Measurements from ENCODE around the gene CRB1.

Gene CRB1

DNA sequence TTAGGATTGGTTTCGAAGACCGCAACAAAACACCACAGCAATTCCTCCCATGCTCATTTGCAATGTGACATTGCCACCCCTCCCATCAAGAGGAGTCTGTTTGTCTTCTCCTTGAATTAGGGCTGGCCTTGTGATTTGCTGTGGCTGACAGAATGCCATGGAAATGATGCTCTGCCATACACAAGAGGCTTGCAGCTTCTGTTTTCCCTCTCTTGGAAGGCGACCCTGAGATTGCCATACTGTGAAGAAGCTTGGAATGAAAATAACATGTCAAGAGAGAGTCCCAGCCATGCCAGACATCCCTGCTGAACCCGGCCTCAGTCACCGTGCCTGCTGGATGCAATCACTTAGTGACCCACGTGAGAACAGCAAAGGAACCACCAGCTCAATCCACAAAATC, 212.4 kb downstream of the CRB1 start:
- H3K27me3 ChIP-seq (ENCODE audit: insufficient read depth, low read length): no peaks in the 10 kb centered on the region

GRCh38 chr1:197481101-197481500, 213.0 kb downstream of the CRB1 start:
- no peaks in the 10 kb centered on the region for H3K36me3 ChIP-seq (ENCODE audit: insufficient read depth, low read length)
- H3K4me2 ChIP-seq (ENCODE audit: low read length): no peak overlapping the region
- TF ChIP-seq, protein P1, sequence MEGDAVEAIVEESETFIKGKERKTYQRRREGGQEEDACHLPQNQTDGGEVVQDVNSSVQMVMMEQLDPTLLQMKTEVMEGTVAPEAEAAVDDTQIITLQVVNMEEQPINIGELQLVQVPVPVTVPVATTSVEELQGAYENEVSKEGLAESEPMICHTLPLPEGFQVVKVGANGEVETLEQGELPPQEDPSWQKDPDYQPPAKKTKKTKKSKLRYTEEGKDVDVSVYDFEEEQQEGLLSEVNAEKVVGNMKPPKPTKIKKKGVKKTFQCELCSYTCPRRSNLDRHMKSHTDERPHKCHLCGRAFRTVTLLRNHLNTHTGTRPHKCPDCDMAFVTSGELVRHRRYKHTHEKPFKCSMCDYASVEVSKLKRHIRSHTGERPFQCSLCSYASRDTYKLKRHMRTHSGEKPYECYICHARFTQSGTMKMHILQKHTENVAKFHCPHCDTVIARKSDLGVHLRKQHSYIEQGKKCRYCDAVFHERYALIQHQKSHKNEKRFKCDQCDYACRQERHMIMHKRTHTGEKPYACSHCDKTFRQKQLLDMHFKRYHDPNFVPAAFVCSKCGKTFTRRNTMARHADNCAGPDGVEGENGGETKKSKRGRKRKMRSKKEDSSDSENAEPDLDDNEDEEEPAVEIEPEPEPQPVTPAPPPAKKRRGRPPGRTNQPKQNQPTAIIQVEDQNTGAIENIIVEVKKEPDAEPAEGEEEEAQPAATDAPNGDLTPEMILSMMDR (IDR thresholded peaks at IDR 0.05; ENCODE audit: low read length): no peak
- no peak for TF ChIP-seq EZH2 (IDR thresholded peaks at IDR 0.05; ENCODE audit: borderline replicate concordance, low read length)
- no peaks in the 10 kb centered on the region for H3K9me3 ChIP-seq (ENCODE audit: low read length)
- H3K4me3 ChIP-seq (ENCODE audit: low read depth, low read length, poor library complexity, severe bottlenecking): no peak overlapping the region
- no peaks in the 10 kb centered on the region for H3K4me1 ChIP-seq (ENCODE audit: insufficient read depth, low read length, severe bottlenecking)
- no peaks in the 10 kb centered on the region for H3K79me2 ChIP-seq (ENCODE audit: insufficient read depth, low read length)
- no peak overlapping the region for H2AFZ ChIP-seq (ENCODE audit: low read length)
- no peaks in the 10 kb centered on the region for H3K9me2 ChIP-seq (ENCODE audit: low read depth, low read length)
- no peak overlapping the region for H3K27ac ChIP-seq (ENCODE audit: low read depth, low read length, poor library complexity, severe bottlenecking)
- no peaks in the 10 kb centered on the region for H3K27me3 ChIP-seq (ENCODE audit: insufficient read depth, low read length)
- H4K20me1 ChIP-seq (ENCODE audit: insufficient read depth, low read length): no peaks in the 10 kb centered on the region
- no peak overlapping the region for H3K9ac ChIP-seq (ENCODE audit: low read length)
- H3F3A ChIP-seq (ENCODE audit: insufficient read depth, low read length): no peaks in the 10 kb centered on the region

More for the DNA sequence above, 212.4 kb downstream of the CRB1 start:
- H4K20me1 ChIP-seq (ENCODE audit: insufficient read depth, low read length): no peaks in the 10 kb centered on the region
- no peak overlapping the region for H3K4me2 ChIP-seq (ENCODE audit: low read length)
- H3K9ac ChIP-seq (ENCODE audit: low read length): no peak overlapping the region
- H3K36me3 ChIP-seq (ENCODE audit: insufficient read depth, low read length): no peaks in the 10 kb centered on the region
- TF ChIP-seq EZH2 (IDR thresholded peaks at IDR 0.05; ENCODE audit: borderline replicate concordance, low read length): no peak
- TF ChIP-seq, protein P1 (IDR thresholded peaks at IDR 0.05; ENCODE audit: low read length): no peak
- H3K9me2 ChIP-seq (ENCODE audit: low read depth, low read length): no peaks in the 10 kb centered on the region
- H3K9me3 ChIP-seq (ENCODE audit: low read length): no peaks in the 10 kb centered on the region
- no peaks in the 10 kb centered on the region for H3F3A ChIP-seq (ENCODE audit: insufficient read depth, low read length)
- H3K27ac ChIP-seq (ENCODE audit: low read depth, low read length, poor library complexity, severe bottlenecking): no peak overlapping the region
- no peaks in the 10 kb centered on the region for H3K79me2 ChIP-seq (ENCODE audit: insufficient read depth, low read length)
- H3K4me1 ChIP-seq (ENCODE audit: insufficient read depth, low read length, severe bottlenecking): no peaks in the 10 kb centered on the region
- no peak overlapping the region for H3K4me3 ChIP-seq (ENCODE audit: low read depth, low read length, poor library complexity, severe bottlenecking)
- no peak overlapping the region for H2AFZ ChIP-seq (ENCODE audit: low read length)

- Histone ChIP-seq H3K27me3 (ENCODE audit: insufficient read depth, low read length) (no peaks in the 10 kb centered on the region), H3K79me2 (ENCODE audit: insufficient read depth, low read length) (no peaks in the 10 kb centered on the region), H3F3A (ENCODE audit: insufficient read depth, low read length) (no peaks in the 10 kb centered on the region; the same call in 1 of the 2 replicates), H3K4me3 (ENCODE audit: low read depth, low read length, poor library complexity, severe bottlenecking) (no peak overlapping the region), H3K9me3 (ENCODE audit: low read length) (no peaks in the 10 kb centered on the region), H3K4me1 (ENCODE audit: insufficient read depth, low read length, severe bottlenecking) (no peaks in the 10 kb centered on the region), H3K36me3 (ENCODE audit: insufficient read depth, low read length) (no peaks in the 10 kb centered on the region), H3K27ac (ENCODE audit: low read depth, low read length, poor library complexity, severe bottlenecking) (no peak overlapping the region), H3K4me2 (ENCODE audit: low read length) (no peak overlapping the region), H4K20me1 (ENCODE audit: insufficient read depth, low read length) (no peaks in the 10 kb centered on the region), H2AFZ (ENCODE audit: low read length) (no peak overlapping the region), H3K9ac (ENCODE audit: low read length) (no peak overlapping the region), H3K9me2 (ENCODE audit: low read depth, low read length) (no peaks in the 10 kb centered on the region)
- TF ChIP-seq, protein P1 (IDR thresholded peaks at IDR 0.05; ENCODE audit: low read length): no peak
- TF ChIP-seq EZH2 (IDR thresholded peaks at IDR 0.05; ENCODE audit: borderline replicate concordance, low read length): no peak
Observed at GRCh38 chr1:197485790-197486189, 217.7 kb downstream of the CRB1 start.

All from OCI-LY1 (cell line).